Kidney (tissue), 14 donors: ENCODE data around the gene ADCY2. TPM values are rescaled to one million over a fixed set of nuclear protein-coding genes. Genes with fewer than 3 reads are reported as not detected.

Experiments
- DNase-seq, 5 donors: peaks; one replicate each; pipeline ENCODE4 v3.0.0-alpha.2; 2013 to 2020
- FAIRE-seq: peaks from 2 replicates; lab custom pipeline; 2012; peaks lifted over from hg19 to GRCh38; lab: Jason Lieb, UNC
- H3K27ac ChIP-seq, 2 donors: one replicate each; pipeline ENCODE4 v1.7.0; 2013; ENCODE audit warnings: low read depth in 2 of 2, low read length in 2 of 2, inconsistent platforms in 1 of 2
- H3K27me3 ChIP-seq: one replicate; pipeline ENCODE4 v1.7.1; 2013; ENCODE audit warnings: low read length, inconsistent platforms; ENCODE audit not compliant: control insufficient read depth, insufficient read depth
- H3K36me3 ChIP-seq, 3 donors: one replicate each; pipeline versions ENCODE4 v1.7.0 to v1.7.1; 2013; ENCODE audit warnings: low read length in 3 of 3, control low read depth in 1 of 3, inconsistent platforms in 1 of 3; ENCODE audit not compliant: insufficient read depth in 3 of 3, control insufficient read depth in 2 of 3
- H3K4me1 ChIP-seq, 3 donors: one replicate each; pipeline versions ENCODE4 v1.7.0 to v1.7.1; 2013; ENCODE audit warnings: low read length in 3 of 3, inconsistent platforms in 1 of 3, low read depth in 1 of 3; ENCODE audit not compliant: control insufficient read depth in 2 of 3, insufficient read depth in 2 of 3
- H3K4me3 ChIP-seq, 3 donors: one replicate each; pipeline versions ENCODE4 v1.7.0 to v1.8.1; 2013; ENCODE audit warnings: low read length in 3 of 3, control low read depth in 1 of 3, inconsistent platforms in 1 of 3
- H3K9ac ChIP-seq, 3 donors: one replicate each; pipeline versions ENCODE4 v1.7.0 to v1.7.1; 2013; ENCODE audit warnings: low read length in 3 of 3, control low read depth in 1 of 3, inconsistent platforms in 1 of 3
- H3K9me3 ChIP-seq, 3 donors: one replicate each; pipeline versions ENCODE4 v1.7.0 to v1.7.1; 2013; ENCODE audit warnings: low read length in 3 of 3, control low read depth in 1 of 3, inconsistent platforms in 1 of 3; ENCODE audit not compliant: control insufficient read depth in 2 of 3, insufficient read depth in 1 of 3
- CTCF ChIP-seq: IDR thresholded peaks from 3 replicates; pipeline ENCODE4 v1.5.1; 2012; ENCODE audit warnings: mild to moderate bottlenecking, moderate library complexity, borderline replicate concordance; ENCODE audit not compliant: insufficient read depth; ENCODE audit errors: extremely low read depth
- intact Hi-C: fragments of 100-400 bp; cut with DNase I; formaldehyde crosslinking; loops from one replicate; pipeline ENCODE4 v1.11.1; 2022
- polyA plus RNA-seq: library from polyadenylated mRNA; stranded (reverse); fragments of 350-450 nt; fragmentation: Illumina TruSeq; extraction: RNeasy Lipid Tissue Mini Kit (QIAGEN cat#74804); gene quantifications from one replicate; pipeline ENCODE4 v1.2.3, GENCODE V29; 2014; ENCODE audit warnings: low read depth, low replicate concordance; ENCODE audit not compliant: insufficient read depth
- total RNA-seq: library from RNA; stranded (reverse); fragmentation: NEBNext Ultra II Directional; extraction: Animal tissue kit (Norgen Biotek cat#: 25700); gene quantifications from one replicate; pipeline ENCODE4 v1.2.1, GENCODE V29; 2021
- donor health status: control.
- donor health status: control.
- donor health status: control.
- donor health status: control.
- donor health status: control.
- donor health status: DM: yes; HTN: yes; CAD: no.
- donor health status: Normal renal cell carcinoma (clear cell type).

The ADCY2 gene
- total and polyA plus RNA-seq, 2 donors from 2014 or later = 0.17 to 2.2 TPM

- no peak for TF ChIP-seq CTCF
- Histone ChIP-seq H3K27ac (no peak overlapping the region), H3K4me3 (no peak overlapping the region), H3K9me3 (no peaks in the 10 kb centered on the region), H3K36me3 (peaks cover 4 to 12% (median 6%) of the 10 kb centered on the region in 3 donors), H3K4me1 (peaks cover 0 to 7% (median 0%) of the 10 kb centered on the region in 3 donors), H3K9ac (no peak overlapping the region), H3K27me3 (no peaks in the 10 kb centered on the region)
- intact Hi-C loops = no loop called here
- no peak for DNase-seq
- FAIRE-seq = no peak
Observed at GRCh38 chr5:7855611-7856010, 459.7 kb downstream of the ADCY2 start.

- FAIRE-seq (no peak), DNase-seq (peak in 3 of 5 donors; percentile 41 to 68 (median 57))
- H3K9me3 ChIP-seq = no peaks in the 10 kb centered on the region
- intact Hi-C loops = no loop called here
- peaks cover 4 to 12% (median 10%) of the 10 kb centered on the region in 3 donors for H3K36me3 ChIP-seq
- no peak overlapping the region for H3K4me3 ChIP-seq
- no peak overlapping the region for H3K9ac ChIP-seq
- peaks cover 0 to 2% (median 0%) of the 10 kb centered on the region in 3 donors for H3K4me1 ChIP-seq
- TF ChIP-seq CTCF = peak; percentile 62
- H3K27ac ChIP-seq = no peak overlapping the region
- H3K27me3 ChIP-seq = no peaks in the 10 kb centered on the region
Observed at GRCh38 chr5:7856855-7857254, 460.9 kb downstream of the ADCY2 start.

GRCh38 chr5:7857361-7857760 is 461.4 kb downstream of the ADCY2 start:
- no peak for DNase-seq
- Histone ChIP-seq H3K9me3 (no peaks in the 10 kb centered on the region), H3K36me3 (peaks cover 4 to 13% (median 12%) of the 10 kb centered on the region in 3 donors), H3K4me3 (no peak overlapping the region), H3K9ac (no peak overlapping the region), H3K27ac (no peak overlapping the region), H3K4me1 (no peaks in the 10 kb centered on the region), H3K27me3 (no peaks in the 10 kb centered on the region)
- no peak for TF ChIP-seq CTCF
- FAIRE-seq = no peak
- intact Hi-C loops = no loop called here
